ENCODE results near the gene FSHR.

FSHR gene

DNA sequence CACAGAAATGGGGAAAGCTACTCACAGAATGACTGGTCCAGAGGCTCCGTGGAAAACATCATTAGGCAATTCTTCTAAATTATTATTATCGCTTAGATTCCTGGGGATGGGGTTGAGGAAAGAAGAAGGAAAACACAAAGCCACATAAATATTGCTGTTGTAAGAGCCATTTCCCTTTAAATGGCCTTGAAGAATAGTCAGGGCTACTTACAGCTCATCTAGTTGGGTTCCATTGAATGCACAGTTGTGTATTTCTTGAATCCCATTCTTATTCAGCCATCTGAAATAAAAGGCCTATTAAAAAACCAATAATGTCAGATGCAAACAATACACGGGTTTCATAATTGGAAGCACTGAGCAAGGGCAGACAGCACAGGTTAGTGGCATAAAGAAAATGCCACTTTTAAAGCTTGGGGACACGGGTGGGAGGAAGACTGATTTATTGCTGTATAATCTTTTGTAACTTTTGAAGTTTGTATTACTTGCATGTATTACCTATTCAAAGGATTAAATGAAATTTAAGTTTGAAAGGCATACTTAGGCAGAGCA lies 171.4 kb downstream of the FSHR start:
- no peaks in the 10 kb centered on the region for H3K4me1 Mint-ChIP-seq (ENCODE audit: low read depth)
- H3K9me3 Mint-ChIP-seq, result no peaks in the 10 kb centered on the region
- no peak overlapping the region for H3K4me3 Mint-ChIP-seq
- H3K27me3 Mint-ChIP-seq (ENCODE audit: low read depth), result no peaks in the 10 kb centered on the region
- H3K27ac Mint-ChIP-seq, result no peak overlapping the region
- no peaks in the 10 kb centered on the region for H3K36me3 Mint-ChIP-seq (ENCODE audit: low read depth)

DNA sequence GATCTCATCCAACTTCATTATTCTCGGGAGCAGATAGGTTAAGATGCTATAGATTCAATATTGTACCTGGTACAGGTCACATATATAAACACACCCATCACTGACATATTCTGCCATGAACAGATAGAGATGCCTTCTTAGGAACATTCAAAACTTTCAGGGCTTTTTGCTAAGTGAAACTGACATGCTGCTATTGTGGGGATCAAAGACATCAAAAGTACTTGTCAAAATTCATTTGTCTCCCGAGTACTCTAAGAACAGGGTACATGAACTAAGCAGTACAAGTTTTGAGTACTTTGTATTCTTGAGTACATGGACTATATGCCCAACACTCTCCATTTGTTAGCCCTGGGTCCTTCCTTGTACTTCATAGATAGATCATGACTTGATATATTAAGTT lies 173.5 kb downstream of the FSHR start:
- Mint-ChIP-seq H3K36me3 (ENCODE audit: low read depth) (no peaks in the 10 kb centered on the region), H3K27me3 (ENCODE audit: low read depth) (no peaks in the 10 kb centered on the region), H3K27ac (no peak overlapping the region), H3K4me3 (no peak overlapping the region), H3K9me3 (no peaks in the 10 kb centered on the region), H3K4me1 (ENCODE audit: low read depth) (no peaks in the 10 kb centered on the region)

DNA sequence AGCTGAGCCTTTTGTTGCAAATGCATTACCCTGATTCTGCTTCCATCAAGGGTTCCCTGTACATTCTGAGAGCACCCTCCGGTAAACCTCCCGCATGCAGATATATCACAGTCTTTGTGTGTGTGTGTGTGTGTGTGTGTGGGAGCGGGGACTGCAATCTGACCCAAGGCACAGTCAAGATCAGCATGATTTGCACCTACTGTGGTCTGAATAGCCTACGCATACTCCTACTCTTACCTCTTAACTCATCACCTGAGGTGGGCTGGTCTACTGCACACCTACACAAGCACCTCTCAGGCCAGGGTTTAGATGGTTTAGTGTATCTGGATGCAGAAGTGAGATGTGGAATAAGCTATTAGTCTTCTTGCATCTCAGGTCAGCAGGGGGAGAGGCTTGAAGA lies 174.6 kb downstream of the FSHR start:
- Mint-ChIP-seq H3K36me3 (ENCODE audit: low read depth) (no peaks in the 10 kb centered on the region), H3K9me3 (no peaks in the 10 kb centered on the region)

DNA sequence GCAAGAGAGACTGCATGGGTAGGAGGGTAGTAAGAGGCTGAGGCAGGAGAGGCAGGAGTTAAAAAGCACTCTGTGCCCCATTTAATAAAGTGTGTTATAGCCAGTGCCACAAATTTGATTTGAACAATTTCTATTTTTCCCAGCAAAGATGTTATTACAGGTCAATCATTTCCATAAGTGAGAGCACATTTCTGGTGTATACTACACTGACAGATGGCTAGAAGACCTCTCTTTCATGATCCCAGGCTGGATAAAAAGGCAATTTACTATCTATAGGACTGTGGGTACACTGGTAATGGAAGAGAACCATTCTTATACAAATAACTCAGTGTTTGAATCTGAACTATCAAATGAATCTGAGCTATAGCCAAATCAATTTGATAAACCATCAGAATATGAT lies 176.2 kb downstream of the FSHR start:
- Mint-ChIP-seq H3K36me3 (ENCODE audit: low read depth) (no peaks in the 10 kb centered on the region), H3K27me3 (ENCODE audit: low read depth) (no peaks in the 10 kb centered on the region), H3K9me3 (no peaks in the 10 kb centered on the region), H3K4me1 (ENCODE audit: low read depth) (no peaks in the 10 kb centered on the region), H3K4me3 (no peak overlapping the region), H3K27ac (no peak overlapping the region)

More for the DNA sequence above, 174.6 kb downstream of the FSHR start:
- Mint-ChIP-seq H3K4me3 (no peak overlapping the region), H3K4me1 (ENCODE audit: low read depth) (no peaks in the 10 kb centered on the region), H3K27ac (no peak overlapping the region), H3K27me3 (ENCODE audit: low read depth) (no peaks in the 10 kb centered on the region)

DNA sequence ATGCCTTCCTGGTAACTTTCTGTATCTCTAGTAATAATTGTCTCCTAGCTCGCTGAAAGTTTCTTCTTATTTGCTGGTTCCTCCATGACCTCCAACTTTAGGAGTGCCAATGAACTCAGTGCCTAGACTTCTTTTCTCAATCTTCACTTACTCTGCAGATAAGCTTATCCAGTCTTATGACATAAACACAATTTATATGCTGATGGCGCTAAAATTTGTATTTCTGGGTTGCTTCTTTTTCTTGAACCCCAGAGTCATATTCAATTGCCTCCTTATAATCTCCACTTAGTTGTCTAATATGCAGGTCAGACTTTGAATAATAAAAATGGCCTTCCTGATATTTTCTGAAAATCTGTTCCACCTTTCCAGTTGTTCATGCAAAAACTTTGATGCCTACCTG lies 182.5 kb downstream of the FSHR start:
- H3K4me1 Mint-ChIP-seq (ENCODE audit: low read depth), result no peaks in the 10 kb centered on the region
- no peak overlapping the region for H3K27ac Mint-ChIP-seq
- no peak overlapping the region for H3K4me3 Mint-ChIP-seq
- H3K9me3 Mint-ChIP-seq, result no peaks in the 10 kb centered on the region
- no peaks in the 10 kb centered on the region for H3K27me3 Mint-ChIP-seq (ENCODE audit: low read depth)
- no peaks in the 10 kb centered on the region for H3K36me3 Mint-ChIP-seq (ENCODE audit: low read depth)

DNA sequence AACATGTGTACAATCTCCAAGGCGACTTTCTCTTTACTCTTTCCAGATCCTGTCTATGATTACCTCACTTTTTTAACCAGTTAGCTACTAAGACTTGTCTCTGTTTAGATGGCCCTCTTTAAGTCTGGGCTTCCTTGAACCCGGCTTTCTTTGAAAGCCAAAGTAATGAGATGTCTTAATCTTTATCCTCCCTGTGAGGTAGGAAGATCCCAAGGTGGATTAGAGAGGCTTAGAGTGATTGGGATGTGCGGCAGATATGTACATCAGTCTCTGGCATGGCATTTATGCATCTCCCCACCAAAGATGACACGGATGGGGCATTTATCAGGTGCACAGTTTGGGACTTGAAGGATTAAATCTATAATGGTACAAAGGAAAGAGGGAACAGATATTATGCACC lies 186.3 kb downstream of the FSHR start:
- Mint-ChIP-seq H3K9me3 (no peaks in the 10 kb centered on the region), H3K4me1 (ENCODE audit: low read depth) (no peaks in the 10 kb centered on the region), H3K36me3 (ENCODE audit: low read depth) (no peaks in the 10 kb centered on the region)

DNA sequence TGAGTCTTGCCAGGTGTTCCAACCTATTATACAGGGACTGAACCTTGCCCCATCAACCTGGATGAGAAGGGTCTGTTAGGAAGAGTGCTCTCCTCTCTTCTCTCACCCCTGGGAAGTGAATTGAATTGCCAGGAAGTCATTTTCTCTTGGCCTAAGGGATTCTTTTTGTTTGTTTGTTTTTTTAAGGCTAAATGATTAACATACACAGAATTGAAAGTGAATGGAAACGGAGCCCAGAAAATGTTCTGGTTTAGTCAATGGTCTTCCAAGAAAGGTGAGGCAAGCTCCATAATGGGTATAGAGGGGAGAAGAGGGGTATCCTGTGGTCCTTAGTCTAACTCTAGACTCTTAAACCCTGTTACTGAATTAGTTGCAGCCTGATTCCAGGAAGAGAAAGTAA lies 189.1 kb downstream of the FSHR start:
- Mint-ChIP-seq H3K27ac (no peak overlapping the region), H3K4me1 (ENCODE audit: low read depth) (no peaks in the 10 kb centered on the region), H3K9me3 (no peaks in the 10 kb centered on the region)

More for the DNA sequence above, 186.3 kb downstream of the FSHR start:
- Mint-ChIP-seq H3K4me3 (no peak overlapping the region), H3K27ac (no peak overlapping the region), H3K27me3 (ENCODE audit: low read depth) (no peaks in the 10 kb centered on the region)

DNA sequence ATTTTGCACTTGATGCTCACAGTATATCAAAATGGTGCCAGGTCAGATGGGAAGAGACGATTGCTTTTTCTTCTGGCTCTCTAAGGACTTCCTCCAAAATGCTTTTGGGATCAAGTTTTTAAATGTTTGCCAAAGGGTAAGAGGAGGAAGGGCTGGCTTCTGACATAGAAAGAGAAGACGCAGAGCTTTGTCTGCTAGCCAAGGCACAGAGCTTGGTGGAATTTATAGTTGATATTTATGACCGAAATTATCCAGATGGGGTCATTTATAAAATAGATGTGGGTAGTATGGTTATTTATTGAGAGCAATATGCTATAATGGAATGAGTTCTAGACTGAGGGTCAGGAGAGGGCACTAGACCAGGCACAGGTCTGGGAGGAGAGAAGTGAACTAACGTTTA lies 193.3 kb downstream of the FSHR start:
- H3K4me3 Mint-ChIP-seq, result no peak overlapping the region
- no peaks in the 10 kb centered on the region for H3K9me3 Mint-ChIP-seq
- H3K27ac Mint-ChIP-seq, result no peak overlapping the region
- H3K27me3 Mint-ChIP-seq (ENCODE audit: low read depth), result peaks cover 3% of the 10 kb centered on the region
- H3K4me1 Mint-ChIP-seq (ENCODE audit: low read depth), result no peaks in the 10 kb centered on the region
- no peaks in the 10 kb centered on the region for H3K36me3 Mint-ChIP-seq (ENCODE audit: low read depth)

More for the DNA sequence above, 189.1 kb downstream of the FSHR start:
- Mint-ChIP-seq H3K4me3 (no peak overlapping the region), H3K36me3 (ENCODE audit: low read depth) (no peaks in the 10 kb centered on the region), H3K27me3 (ENCODE audit: low read depth) (no peaks in the 10 kb centered on the region)

DNA sequence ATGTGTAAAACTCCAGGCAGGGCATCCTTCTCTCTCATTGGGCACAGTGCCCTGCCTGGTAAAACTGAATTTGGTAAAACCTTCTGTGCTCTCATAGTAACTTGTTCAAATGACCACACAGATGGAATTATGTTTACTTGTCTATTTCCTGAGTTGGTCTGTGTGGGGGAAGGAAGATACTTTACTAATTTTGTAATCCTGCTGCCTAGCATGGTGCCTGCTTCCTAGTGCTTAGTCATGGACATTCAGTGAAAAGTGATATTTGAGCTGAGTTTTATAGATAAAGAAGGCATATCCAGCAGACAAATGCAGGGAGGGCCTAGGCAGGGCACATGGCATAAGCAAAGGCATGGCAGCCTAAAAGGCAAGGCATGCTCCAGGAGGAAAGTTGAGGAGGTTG lies 199.4 kb downstream of the FSHR start:
- Mint-ChIP-seq H3K4me3 (no peak overlapping the region), H3K4me1 (ENCODE audit: low read depth) (no peaks in the 10 kb centered on the region), H3K36me3 (ENCODE audit: low read depth) (no peaks in the 10 kb centered on the region), H3K27ac (no peak overlapping the region), H3K9me3 (no peaks in the 10 kb centered on the region), H3K27me3 (ENCODE audit: low read depth) (peaks cover 3% of the 10 kb centered on the region)

DNA sequence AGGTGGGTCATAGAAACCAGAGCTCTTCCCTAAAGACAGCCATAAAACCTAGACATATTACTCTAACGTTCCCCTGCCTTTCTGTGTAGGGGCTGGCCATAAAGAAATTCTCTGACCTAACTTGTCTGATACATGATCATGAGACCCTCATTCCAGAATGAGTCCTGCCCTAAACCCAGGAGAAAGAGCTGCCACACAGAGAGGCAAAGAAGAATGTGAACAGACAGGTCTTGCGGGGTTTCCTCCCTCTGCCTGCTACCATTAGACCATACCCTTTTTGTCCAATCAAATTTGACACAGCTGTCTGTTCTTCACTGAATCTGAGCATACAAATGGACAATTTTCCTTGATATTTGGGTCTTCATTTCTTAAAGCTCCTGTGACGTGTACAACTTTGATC lies 200.0 kb downstream of the FSHR start:
- no peak overlapping the region for H3K4me3 Mint-ChIP-seq
- H3K36me3 Mint-ChIP-seq (ENCODE audit: low read depth), result no peaks in the 10 kb centered on the region
- no peaks in the 10 kb centered on the region for H3K4me1 Mint-ChIP-seq (ENCODE audit: low read depth)
- peaks cover 5% of the 10 kb centered on the region for H3K27me3 Mint-ChIP-seq (ENCODE audit: low read depth)
- H3K9me3 Mint-ChIP-seq, result no peaks in the 10 kb centered on the region
- no peak overlapping the region for H3K27ac Mint-ChIP-seq

DNA sequence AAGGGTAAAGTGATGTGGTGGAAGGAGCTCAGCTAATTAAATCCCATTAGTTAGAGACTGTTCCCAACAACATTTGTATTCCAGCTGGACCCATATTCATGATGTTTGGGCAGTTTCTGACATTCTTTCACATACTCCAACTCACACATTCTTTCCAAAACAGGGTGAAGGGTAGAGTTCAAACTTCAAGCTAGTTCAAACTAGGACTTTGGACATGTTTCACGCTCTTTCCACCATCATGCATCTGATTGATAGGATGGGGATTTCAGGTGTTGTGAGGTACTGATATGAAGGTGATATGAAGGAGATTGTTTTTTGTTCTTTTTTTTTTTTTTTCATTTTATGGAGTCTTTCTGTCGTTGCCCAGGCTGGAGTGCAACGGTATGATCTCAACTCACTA lies 201.7 kb downstream of the FSHR start:
- no peak overlapping the region for H3K27ac Mint-ChIP-seq
- no peaks in the 10 kb centered on the region for H3K4me1 Mint-ChIP-seq (ENCODE audit: low read depth)
- H3K4me3 Mint-ChIP-seq, result no peak overlapping the region
- H3K27me3 Mint-ChIP-seq (ENCODE audit: low read depth), result peaks cover 4% of the 10 kb centered on the region
- H3K36me3 Mint-ChIP-seq (ENCODE audit: low read depth), result no peaks in the 10 kb centered on the region
- H3K9me3 Mint-ChIP-seq, result no peaks in the 10 kb centered on the region

DNA sequence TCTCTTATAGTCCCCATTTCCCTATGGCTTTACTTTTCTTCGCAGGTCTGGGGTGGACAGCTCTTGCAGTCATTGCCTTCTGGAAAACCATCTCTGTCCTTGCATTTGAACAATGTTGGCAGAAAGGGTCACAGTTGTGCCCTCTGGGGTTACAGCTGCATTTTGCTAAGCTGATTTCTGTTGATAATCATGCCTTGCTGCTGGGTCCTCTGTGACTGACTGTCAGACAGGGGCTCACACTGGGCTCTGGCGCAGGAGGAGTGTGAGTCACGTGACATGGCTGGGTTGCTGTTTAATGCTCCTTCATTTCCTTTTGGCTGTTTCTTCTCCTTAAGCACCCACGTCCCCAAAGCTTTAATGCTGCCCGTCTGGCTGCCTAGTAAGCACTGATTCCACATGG lies 202.2 kb downstream of the FSHR start:
- Mint-ChIP-seq H3K36me3 (ENCODE audit: low read depth) (no peaks in the 10 kb centered on the region), H3K27ac (no peak overlapping the region), H3K27me3 (ENCODE audit: low read depth) (peaks cover 4% of the 10 kb centered on the region), H3K4me1 (ENCODE audit: low read depth) (no peaks in the 10 kb centered on the region), H3K9me3 (no peaks in the 10 kb centered on the region), H3K4me3 (no peak overlapping the region)

DNA sequence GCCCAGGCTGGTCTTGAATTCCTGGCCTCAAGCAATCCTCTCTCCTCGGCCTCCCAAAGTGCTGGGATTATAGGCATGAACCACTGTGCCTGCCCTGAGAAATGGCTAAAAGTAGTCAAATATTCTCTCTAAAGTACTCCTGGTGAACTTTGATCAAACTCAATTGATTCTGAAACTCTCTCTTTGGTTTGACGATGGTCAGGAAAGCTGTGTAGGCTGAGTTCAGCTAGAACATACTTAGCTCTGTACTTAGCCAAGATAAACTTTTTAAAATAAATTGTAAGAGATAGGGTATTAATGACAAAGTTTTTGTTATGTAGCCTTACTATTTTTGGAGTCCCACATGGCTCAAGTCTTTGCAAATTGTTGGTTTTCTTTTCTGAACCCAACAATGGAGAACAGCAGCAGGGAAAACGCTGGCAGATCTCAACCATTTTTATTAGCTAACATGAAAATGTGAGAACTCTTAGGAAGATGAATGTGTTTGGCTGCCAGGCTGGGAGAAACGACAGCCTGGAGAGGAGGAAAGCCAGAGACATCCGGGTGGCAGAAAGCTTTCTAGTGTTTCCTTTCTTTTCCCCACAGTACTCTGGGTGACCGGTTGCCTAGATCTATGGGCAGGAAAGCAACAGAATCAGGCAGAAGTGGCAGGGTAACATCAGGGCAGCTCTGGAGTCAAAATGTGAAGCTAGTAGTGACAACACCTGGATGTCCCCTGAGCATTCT lies 205.8 kb downstream of the FSHR start:
- Mint-ChIP-seq H3K27ac (no peak overlapping the region), H3K36me3 (ENCODE audit: low read depth) (no peaks in the 10 kb centered on the region), H3K27me3 (ENCODE audit: low read depth) (peaks cover 4% of the 10 kb centered on the region), H3K4me3 (no peak overlapping the region), H3K9me3 (no peaks in the 10 kb centered on the region), H3K4me1 (ENCODE audit: low read depth) (no peaks in the 10 kb centered on the region)

DNA sequence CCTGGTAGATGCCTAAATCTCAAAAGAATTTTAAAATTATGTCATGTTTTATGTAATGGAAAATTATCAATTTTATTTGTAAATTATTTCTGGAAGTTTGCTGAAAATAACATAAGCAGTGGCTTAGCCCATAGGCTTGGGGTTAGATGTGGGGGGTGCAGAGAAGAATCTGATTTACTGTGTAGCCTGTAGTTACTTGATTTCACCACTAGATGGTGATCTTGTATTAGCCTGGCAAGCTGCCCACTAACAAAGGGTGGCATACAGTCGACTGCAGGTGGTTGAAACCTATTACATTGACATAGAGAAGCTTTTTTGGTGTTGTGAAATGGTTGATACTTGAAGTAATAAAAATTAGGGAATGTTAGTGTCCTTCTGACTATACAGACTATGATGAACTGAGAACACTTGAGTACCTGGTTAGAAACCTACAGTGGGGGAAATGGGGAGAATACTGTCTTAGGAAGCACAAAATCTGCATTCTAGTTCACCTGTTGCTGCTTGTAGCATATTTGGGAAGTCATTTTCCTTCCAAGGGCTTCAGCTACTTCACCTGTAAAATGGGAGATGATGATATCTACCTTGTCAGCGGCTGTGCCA lies 207.8 kb downstream of the FSHR start:
- peaks cover 4% of the 10 kb centered on the region for H3K27me3 Mint-ChIP-seq (ENCODE audit: low read depth)
- no peak overlapping the region for H3K4me3 Mint-ChIP-seq
- no peaks in the 10 kb centered on the region for H3K36me3 Mint-ChIP-seq (ENCODE audit: low read depth)

DNA sequence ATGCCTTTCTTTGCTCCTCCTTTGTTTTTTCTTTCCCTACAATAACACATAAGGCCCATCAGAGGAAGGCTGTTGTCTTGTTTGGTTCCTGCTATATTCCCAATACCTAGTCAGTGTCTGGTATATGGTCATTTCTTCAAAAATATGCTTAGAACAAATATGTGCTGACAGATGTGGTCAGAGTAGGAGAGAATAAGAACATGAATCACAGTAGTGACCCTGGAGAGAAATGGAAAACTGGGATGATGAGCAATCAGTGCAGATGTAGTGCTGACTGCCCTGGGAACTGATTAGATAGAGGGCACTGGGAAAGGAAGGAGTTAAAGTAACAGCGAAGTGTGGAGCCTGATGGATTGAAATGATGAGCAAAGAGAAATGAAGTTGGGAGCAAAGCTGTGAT lies 209.4 kb downstream of the FSHR start:
- Mint-ChIP-seq H3K4me1 (ENCODE audit: low read depth) (no peaks in the 10 kb centered on the region), H3K4me3 (no peak overlapping the region), H3K9me3 (no peaks in the 10 kb centered on the region), H3K27me3 (ENCODE audit: low read depth) (peaks cover 4% of the 10 kb centered on the region), H3K27ac (no peak overlapping the region), H3K36me3 (ENCODE audit: low read depth) (no peaks in the 10 kb centered on the region)

More for the DNA sequence above, 207.8 kb downstream of the FSHR start:
- Mint-ChIP-seq H3K4me1 (ENCODE audit: low read depth) (no peaks in the 10 kb centered on the region), H3K27ac (no peak overlapping the region), H3K9me3 (no peaks in the 10 kb centered on the region)

All from T-helper 1 cell treated with Interleukin-12 subunit alpha and Interleukin-12 subunit beta and Interleukin-4 antibody, amounts not matched to agents 30 μg/mL and 1 μg/mL, for 36 hours (primary cell).